ENCODE data around the gene SPSB4. TPM values are rescaled to one million over a fixed set of nuclear protein-coding genes. Genes with fewer than 3 reads are reported as not detected.

The SPSB4 gene
- total and polyA plus RNA-seq, 12 donors = 2.1 to 8.7 (median 3.8) TPM

DNA sequence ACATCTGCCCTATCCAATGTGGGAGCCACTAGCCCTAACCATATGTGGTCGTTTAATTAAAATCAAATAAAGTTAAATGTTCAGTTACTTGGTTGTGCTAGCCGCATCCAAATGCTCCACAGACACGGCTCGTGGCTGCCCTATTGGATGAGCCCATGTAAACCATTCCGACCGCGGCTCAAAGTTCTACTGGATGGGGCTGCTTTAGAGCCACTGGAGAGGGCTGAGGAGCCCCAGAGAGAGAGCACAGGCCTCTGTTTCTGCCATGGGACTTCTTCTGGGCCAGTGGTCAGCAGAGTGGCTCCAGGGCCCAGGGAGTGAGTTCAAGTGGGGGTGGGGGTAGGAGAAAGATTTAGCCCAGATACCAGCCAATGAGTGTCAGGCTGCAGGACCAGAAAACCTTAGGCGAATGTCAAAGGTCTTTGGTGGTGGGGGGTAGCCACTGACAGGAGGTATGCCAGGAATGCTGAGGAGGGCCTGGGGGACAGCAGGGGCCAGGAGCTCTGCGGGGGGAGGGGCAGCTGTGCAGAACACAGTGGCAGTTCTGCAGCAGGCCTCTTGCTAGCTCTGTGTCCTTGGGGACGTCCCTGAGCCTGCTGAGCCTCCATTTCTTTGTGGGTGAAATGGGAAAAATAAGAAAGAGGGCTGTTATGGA, 30.1 kb downstream of the SPSB4 start:
- 84% methylated on average over 10 of the region's 10 CpGs for WGBS, 2 donors
- Histone ChIP-seq H3K4me1 (peaks cover 9 to 51% (median 34%) of the 10 kb centered on the region in 9 donors), H3K9me3 (no peaks in the 10 kb centered on the region), H3K27me3 (no peaks in the 10 kb centered on the region), H3K4me3 (no peak overlapping the region), H3K27ac (no peak overlapping the region), H3K36me3 (no peaks in the 10 kb centered on the region)
- TF ChIP-seq, protein P1, sequence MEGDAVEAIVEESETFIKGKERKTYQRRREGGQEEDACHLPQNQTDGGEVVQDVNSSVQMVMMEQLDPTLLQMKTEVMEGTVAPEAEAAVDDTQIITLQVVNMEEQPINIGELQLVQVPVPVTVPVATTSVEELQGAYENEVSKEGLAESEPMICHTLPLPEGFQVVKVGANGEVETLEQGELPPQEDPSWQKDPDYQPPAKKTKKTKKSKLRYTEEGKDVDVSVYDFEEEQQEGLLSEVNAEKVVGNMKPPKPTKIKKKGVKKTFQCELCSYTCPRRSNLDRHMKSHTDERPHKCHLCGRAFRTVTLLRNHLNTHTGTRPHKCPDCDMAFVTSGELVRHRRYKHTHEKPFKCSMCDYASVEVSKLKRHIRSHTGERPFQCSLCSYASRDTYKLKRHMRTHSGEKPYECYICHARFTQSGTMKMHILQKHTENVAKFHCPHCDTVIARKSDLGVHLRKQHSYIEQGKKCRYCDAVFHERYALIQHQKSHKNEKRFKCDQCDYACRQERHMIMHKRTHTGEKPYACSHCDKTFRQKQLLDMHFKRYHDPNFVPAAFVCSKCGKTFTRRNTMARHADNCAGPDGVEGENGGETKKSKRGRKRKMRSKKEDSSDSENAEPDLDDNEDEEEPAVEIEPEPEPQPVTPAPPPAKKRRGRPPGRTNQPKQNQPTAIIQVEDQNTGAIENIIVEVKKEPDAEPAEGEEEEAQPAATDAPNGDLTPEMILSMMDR (IDR thresholded peaks at IDR 0.05) = no peak
- DNase-seq = no peak
- no peak for ATAC-seq
- intact Hi-C loops (cut with DNase I) = no loop called here

DNA sequence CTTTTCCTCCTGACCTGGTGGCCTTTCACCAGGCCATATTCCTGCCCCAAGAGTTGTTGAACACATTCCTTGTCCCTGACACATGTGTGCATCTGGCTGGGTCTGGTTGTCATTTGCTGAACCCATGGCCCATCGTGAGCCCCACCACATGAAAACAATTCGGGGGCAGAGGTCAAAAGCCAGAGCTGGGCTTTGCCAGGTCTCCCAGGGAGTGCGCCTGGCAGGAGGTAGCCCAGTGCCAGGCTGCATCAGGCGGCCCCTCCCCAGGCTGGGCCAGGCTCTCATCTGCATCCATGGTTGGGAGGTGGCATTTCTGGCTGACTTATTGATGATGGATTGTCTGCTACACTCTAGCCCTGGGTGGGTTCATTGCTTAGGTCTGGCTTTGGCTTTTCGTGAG, 30.9 kb downstream of the SPSB4 start:
- intact Hi-C loops (cut with DNase I) = no loop called here
- ATAC-seq (no peak), DNase-seq (no peak)
- Histone ChIP-seq H3K36me3 (no peaks in the 10 kb centered on the region), H3K4me3 (no peak overlapping the region), H3K4me1 (peaks cover 9 to 51% (median 33%) of the 10 kb centered on the region in 9 donors), H3K9me3 (no peaks in the 10 kb centered on the region), H3K27ac (no peak overlapping the region), H3K27me3 (no peaks in the 10 kb centered on the region)
- 90 to 94% methylated on average over 5 of the region's 5 CpGs for WGBS, 2 donors
- TF ChIP-seq, protein P1 (IDR thresholded peaks at IDR 0.05) = no peak

DNA sequence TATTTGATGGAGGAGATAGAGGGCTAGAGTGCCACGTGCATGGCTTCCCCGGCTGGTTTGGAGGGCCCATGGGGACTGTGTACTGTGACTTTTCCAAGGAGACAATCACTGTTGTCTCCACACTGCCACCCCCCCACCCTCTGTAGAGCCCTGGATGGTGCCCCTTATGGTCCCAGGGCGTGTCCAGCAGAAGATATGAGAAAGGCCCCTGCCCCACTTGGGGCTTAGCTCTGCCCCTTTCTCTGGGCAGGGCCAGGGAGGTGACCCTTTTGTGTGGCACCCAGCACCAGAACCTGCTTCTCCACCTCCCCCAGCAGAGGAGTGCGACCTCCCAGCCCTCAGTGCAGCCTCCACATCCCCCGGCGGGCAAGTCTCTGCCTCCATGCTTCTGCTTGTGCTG, 32.1 kb downstream of the SPSB4 start:
- no peaks in the 10 kb centered on the region for H3K36me3 ChIP-seq
- peaks cover 0 to 44% (median 25%) of the 10 kb centered on the region in 9 donors for H3K4me1 ChIP-seq
- intact Hi-C loops (cut with DNase I) = no loop called here
- no peak for ATAC-seq
- H3K9me3 ChIP-seq = no peaks in the 10 kb centered on the region
- TF ChIP-seq, protein P1 (IDR thresholded peaks at IDR 0.05) = no peak
- no peaks in the 10 kb centered on the region for H3K27me3 ChIP-seq
- 84 to 88% methylated on average over 6 of the region's 6 CpGs for WGBS, 2 donors
- DNase-seq = no peak
- no peak overlapping the region for H3K4me3 ChIP-seq
- no peak overlapping the region for H3K27ac ChIP-seq

DNA sequence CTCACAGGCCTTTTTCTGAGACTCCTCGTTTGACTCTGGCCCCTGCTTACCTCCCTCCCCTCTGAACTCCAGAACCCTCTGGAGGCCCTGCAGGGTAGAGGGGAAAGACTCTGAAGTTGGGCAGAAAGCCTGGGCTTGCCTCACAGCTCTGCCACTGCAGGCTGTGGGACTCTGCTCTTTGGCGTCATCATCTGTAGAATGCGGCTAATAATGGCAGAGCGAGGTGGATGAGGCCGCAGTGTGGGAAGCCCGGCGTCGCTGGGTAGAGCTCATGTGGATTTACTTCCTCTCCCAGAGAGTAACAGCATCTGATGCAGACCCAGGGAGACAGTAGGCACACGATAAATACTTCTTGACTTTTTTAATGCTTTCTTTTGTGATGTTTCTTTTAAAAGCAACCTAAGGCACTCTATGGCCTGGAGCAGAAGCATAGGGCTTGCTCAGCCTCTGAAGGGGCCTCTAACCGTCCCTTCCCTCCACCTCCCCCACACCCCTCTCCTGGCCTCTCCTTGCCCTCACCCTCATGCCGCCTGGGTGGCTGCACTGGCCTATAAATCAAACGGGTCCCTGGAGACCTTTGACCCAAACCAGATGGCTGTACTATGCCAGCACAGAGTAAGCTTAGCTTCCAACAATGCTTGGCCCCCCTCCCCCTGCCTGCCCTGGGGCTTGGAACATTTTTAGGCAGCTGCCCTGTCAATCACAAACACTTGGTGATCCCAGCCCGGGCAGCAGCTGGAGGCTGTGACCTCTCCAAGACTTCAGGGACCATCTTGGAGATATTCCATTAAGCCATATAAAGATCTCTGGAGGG, 32.9 kb downstream of the SPSB4 start:
- H3K36me3 ChIP-seq = no peaks in the 10 kb centered on the region
- no peaks in the 10 kb centered on the region for H3K27me3 ChIP-seq
- TF ChIP-seq, protein P1 (IDR thresholded peaks at IDR 0.05) = no peak
- ATAC-seq = peak; percentile 47 to 75 (median 64)
- intact Hi-C loops (cut with DNase I) = no loop called here
- H3K4me3 ChIP-seq = no peak overlapping the region
- H3K4me1 ChIP-seq = peaks cover 0 to 42% (median 25%) of the 10 kb centered on the region in 9 donors
- peak; percentile 39 to 52 for DNase-seq
- H3K9me3 ChIP-seq = no peaks in the 10 kb centered on the region
- 62 to 64% methylated on average over 13 of the region's 13 CpGs for WGBS, 2 donors
- H3K27ac ChIP-seq = peak overlapping the region in 2 of 10 donors; percentile 31 to 42

Data from heart right ventricle (tissue), 16 donors.